GM21786 (cell line): ENCODE data around the gene ST6GALNAC2.
"Not testable (repeated sequence)": the region's sequence is repeated elsewhere in the genome, so short reads cannot be mapped to it uniquely, and the experiment has no call there.

ENCODE experiments used
- ATAC-seq: cut with Tn5 transposase; IDR thresholded peaks from one replicate; pipeline ENCODE4 v1.9.1; 2021; ENCODE audit not compliant: unreplicated experiment

The ST6GALNAC2 gene

GRCh38 chr17:76529224-76530094, 56.2 kb downstream of the ST6GALNAC2 start:
- ATAC-seq = no peak

- no peak for ATAC-seq
These were observed 57.0 kb downstream of the ST6GALNAC2 start for GRCh38 chr17:76528528-76529223.

- peak; percentile 30 for ATAC-seq
These were observed 57.5 kb downstream of the ST6GALNAC2 start for GRCh38 chr17:76528156-76528527.

GRCh38 chr17:76527430-76528111, 58.1 kb downstream of the ST6GALNAC2 start:
- ATAC-seq = peak; percentile 59

- not testable (repeated sequence) for ATAC-seq
These were observed 58.6 kb downstream of the ST6GALNAC2 start for GRCh38 chr17:76527016-76527415.

- not testable (repeated sequence) for ATAC-seq
These were observed 60.2 kb downstream of the ST6GALNAC2 start for GRCh38 chr17:76525513-76525833.

GRCh38 chr17:76524598-76525512, 60.8 kb downstream of the ST6GALNAC2 start:
- no peak for ATAC-seq

- ATAC-seq = no peak
These were observed 62.3 kb downstream of the ST6GALNAC2 start for GRCh38 chr17:76523084-76524037.

- not testable (repeated sequence) for ATAC-seq
These were observed 64.0 kb downstream of the ST6GALNAC2 start for GRCh38 chr17:76521683-76522082.

GRCh38 chr17:76521262-76521661, 64.4 kb downstream of the ST6GALNAC2 start:
- ATAC-seq = no peak

GRCh38 chr17:76519048-76519966, 66.4 kb downstream of the ST6GALNAC2 start:
- ATAC-seq = no peak

GRCh38 chr17:76517638-76518038, 68.0 kb downstream of the ST6GALNAC2 start:
- no peak for ATAC-seq
